CD4-positive, alpha-beta T cell treated with Interleukin-6 for 4 hours (primary cell): ENCODE measurements around the gene IGSF9.
A peak's percentile ranks its signal among the peaks of the same experiment; 100 is the strongest.

Experiments used
- DNase-seq: peaks from one replicate; pipeline ENCODE4 v3.0.0-alpha.2; 2020; ENCODE audit warnings: mixed read lengths

The IGSF9 gene

GRCh38 chr1:159930634-159931033 lies 14.8 kb downstream of the IGSF9 start:
- DNase-seq, result no peak

DNA sequence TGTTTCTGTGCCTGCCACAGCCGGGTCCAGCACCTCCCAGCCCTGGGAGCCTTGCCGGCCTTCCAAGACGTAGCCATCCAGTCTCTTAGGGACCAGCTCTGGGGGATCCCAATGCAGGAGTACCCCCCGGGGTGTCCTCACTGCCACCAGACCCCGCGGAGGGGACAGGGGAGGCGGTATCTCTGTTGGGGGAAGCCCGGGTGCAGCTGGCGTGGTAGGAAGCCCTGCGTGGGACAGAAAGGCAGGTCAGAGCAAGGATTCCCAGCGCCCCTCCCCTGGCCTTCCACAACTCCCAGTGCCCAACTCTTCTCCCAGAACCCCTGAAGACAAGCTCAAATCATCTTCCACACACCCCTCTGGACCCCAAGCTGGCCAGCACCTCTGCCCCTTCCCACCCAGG lies 15.2 kb downstream of the IGSF9 start:
- DNase-seq, result no peak

DNA sequence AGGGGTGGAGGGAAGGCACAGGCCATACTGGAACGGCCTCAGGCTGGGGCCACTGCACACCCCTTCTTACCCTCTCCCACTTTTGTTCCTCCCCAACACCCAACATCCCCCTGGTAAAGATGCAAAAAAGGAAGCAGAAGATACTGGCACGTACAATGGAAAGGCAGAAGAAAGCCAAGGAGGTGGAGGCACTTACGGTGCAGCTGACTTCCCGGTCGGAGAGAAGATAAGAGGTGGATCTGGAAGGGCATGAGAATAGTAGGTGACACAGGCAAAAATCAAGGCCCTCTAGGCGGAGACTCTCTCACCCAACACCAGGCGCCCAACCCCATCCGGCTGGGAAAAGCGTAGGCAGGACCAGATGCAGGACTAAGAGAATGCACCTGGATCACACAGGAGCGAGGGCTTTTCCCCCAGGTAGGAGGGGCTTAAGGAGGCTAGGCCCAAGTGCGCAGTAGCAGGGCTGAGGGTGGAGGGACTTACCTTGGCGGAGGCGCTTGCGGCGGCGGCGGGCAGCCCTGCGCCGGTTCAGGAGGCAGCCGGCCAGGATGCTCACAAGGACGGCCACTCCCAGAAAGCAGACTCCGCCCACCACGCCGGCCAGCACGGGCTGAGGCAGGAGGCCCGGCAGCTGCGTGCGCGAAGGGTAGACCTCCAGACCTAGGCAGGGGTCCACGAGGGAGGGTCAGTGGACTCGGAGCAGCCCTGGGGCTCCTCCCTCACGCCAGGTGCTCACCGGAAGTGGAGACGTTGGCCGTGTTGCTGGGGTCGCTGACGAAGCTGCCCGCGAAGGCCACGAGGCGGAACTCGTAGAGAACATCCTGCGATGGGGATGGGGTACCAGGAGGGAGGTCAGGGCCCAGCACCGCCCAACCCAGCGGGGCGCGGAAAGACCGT lies 16.0 kb downstream of the IGSF9 start:
- DNase-seq, result no peak

- DNase-seq, result no peak
These were observed 16.8 kb downstream of the IGSF9 start for GRCh38 chr1:159928491-159929050.

- no peak for DNase-seq
These were observed 17.5 kb downstream of the IGSF9 start for GRCh38 chr1:159927849-159928431.

DNA sequence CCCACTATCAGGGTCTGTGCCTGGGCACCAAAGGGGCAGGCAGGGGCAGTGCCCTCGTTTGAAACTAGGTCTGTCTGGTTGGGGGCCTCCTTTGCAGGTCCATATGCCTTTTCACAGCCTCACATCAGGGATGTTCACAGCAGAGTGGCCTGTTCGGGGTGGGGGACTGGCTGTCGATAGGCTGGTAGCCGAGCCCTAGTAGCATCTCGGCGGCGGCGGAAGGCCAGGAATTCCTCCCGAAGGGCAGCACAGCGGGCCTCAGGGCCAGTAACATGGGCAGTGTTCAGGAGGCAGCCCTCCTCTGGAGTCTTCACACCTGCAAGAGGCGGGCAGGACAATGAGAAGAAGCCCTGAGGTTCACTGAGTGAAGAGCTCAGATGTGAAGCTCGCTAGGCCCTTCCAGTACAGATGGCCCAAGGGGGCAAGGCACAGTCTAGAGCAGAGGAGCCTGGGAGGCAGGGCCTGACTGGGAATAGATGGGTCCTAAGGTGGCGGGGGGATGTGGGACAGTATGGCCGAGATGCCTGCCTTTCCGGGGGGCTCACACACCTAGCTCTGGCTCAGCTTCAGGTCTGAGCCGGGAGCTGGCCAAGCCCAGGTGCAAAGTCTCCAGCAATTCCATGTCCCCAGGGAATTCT lies 18.1 kb downstream of the IGSF9 start:
- no peak for DNase-seq

GRCh38 chr1:159925719-159926078 lies 19.7 kb downstream of the IGSF9 start:
- DNase-seq, result no peak

- peak; percentile 94 for DNase-seq
These were observed 20.4 kb downstream of the IGSF9 start, which contains the start of gene TAGLN2 for GRCh38 chr1:159924791-159925718. TAGLN2 (minus strand) TSS chr1:159925507; CDS start chr1:159920509, 4,998 bp downstream.

DNA sequence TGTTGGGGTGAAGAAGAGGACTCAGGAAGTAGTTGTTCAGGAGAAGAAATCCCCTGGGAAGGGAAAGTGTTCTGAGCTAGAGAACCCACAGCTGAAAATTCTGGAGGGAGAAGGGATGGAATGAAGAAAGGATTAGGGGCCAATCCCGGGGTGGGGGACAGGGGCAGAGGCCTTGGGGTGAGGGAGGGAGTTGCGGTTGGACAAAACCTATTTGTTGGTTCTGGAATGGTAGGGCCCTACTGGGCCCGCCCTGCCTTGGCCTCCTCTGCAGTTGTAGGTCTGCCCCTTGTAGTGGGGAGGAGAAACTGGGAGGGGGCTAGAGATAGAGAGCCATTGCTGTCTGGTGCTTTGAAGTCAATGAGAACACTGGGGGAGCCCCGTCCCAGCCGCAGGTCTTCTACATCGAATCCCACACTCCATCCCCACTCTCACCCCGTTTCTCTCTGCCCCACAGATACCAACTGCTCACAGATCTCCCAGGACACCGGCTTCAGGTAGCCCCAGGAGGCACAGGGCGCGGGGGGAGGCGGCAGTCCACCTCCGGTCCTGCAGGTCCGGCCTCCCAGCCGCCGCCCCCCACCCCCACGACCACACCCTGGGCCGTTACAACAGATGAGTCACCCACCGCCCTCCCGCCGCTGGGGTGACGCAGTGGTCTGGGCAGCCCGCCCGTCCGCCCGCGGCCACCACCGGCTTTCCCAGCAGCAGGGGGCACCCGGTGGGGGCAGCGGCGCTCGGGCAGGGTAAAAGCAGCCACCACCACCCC lies 21.2 kb downstream of the IGSF9 start:
- peak; percentile 64 for DNase-seq

- peak; percentile 84 for DNase-seq
These were observed 22.0 kb downstream of the IGSF9 start for GRCh38 chr1:159923203-159924024.

- no peak for DNase-seq
These were observed 22.8 kb downstream of the IGSF9 start for GRCh38 chr1:159922511-159923202.

GRCh38 chr1:159921700-159922504 lies 23.5 kb downstream of the IGSF9 start:
- peak; percentile 26 for DNase-seq

GRCh38 chr1:159921251-159921650 lies 24.2 kb downstream of the IGSF9 start:
- peak; percentile 18 for DNase-seq

- DNase-seq, result no peak
These were observed 24.8 kb downstream of the IGSF9 start for GRCh38 chr1:159920651-159921050.

GRCh38 chr1:159920202-159920601 lies 25.2 kb downstream of the IGSF9 start:
- DNase-seq, result no peak

DNA sequence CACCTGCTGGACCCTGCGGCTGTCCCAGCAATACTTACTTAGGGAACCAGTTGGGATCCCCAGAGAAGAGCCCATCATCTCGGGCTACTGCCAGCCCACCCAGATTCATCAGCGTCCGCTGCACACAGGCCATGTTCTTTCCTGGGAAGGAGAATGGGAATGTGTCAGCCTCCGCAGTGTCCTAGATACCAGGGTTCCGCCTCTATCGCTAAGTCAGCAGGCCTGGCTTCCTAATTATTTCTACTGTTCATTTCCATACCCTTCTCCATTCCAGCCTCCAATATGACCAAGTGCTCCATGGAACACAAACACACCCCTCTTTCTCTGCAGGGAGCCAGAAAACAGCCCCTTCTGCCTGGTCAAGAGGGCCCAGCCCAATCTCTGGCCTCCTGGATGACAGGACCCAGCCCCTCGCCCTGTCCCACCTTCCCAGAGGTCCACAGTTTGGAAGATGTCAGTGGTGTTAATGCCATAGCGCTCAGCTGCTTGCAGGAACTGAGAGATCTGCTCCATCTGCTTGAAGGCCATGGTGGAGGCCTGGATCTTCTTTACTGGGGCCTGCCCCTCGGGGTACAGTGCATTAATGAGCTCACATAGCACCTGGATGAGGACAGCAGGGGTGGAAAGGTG lies 26.1 kb downstream of the IGSF9 start:
- no peak for DNase-seq

- DNase-seq, result no peak
These were observed 26.8 kb downstream of the IGSF9 start for GRCh38 chr1:159918352-159919200.
